CD14-positive monocyte (primary cell): ENCODE data around the gene DOCK1. TPM values are rescaled to one million over a fixed set of nuclear protein-coding genes. Genes with fewer than 3 reads are reported as not detected.

Experiments used
- DNase-seq, 3 donors: peaks; one replicate each; pipeline ENCODE4 v3.0.0-alpha.2; 2011 to 2022
- H2AFZ ChIP-seq: 2 replicates; pipeline ENCODE4 v1.6.0; 2012; ENCODE audit warnings: mild to moderate bottlenecking, low read depth, low read length, inconsistent platforms; ENCODE audit not compliant: insufficient read depth, poor library complexity, severe bottlenecking
- H3K27ac ChIP-seq, 2 donors: 1 replicate in 1 of 2; 2 replicates in 1 of 2; pipeline ENCODE4 v1.5.1; 2012 to 2013; ENCODE audit warnings: low read length in 2 of 2, control low read depth in 1 of 2, inconsistent platforms in 1 of 2, low read depth in 1 of 2, mild to moderate bottlenecking in 1 of 2
- H3K27me3 ChIP-seq, 2 donors: one replicate each; pipeline versions ENCODE4 v1.6.0 to v1.6.1; 2011 to 2013; ENCODE audit warnings: low read length in 2 of 2; ENCODE audit not compliant: control insufficient read depth in 2 of 2, insufficient read depth in 2 of 2
- H3K36me3 ChIP-seq, 2 donors: replicated peaks in 1 of 2; 1 replicate in 1 of 2; 2 replicates in 1 of 2; pipeline versions ENCODE4 v1.5.1 to v1.6.1; 2012 to 2013; ENCODE audit warnings: low read length in 2 of 2, control low read depth in 1 of 2, inconsistent platforms in 1 of 2, mild to moderate bottlenecking in 1 of 2; ENCODE audit not compliant: insufficient read depth in 2 of 2, control insufficient read depth in 1 of 2
- H3K4me1 ChIP-seq, 2 donors: 1 replicate in 1 of 2; 2 replicates in 1 of 2; pipeline versions ENCODE4 v1.5.1 to v1.6.1; 2012 to 2013; ENCODE audit warnings: low read length in 2 of 2, control low read depth in 1 of 2, inconsistent platforms in 1 of 2, mild to moderate bottlenecking in 1 of 2, moderate library complexity in 1 of 2; ENCODE audit not compliant: insufficient read depth in 2 of 2, control insufficient read depth in 1 of 2
- H3K4me2 ChIP-seq: replicated peaks from 2 replicates; pipeline ENCODE3; 2012; ENCODE audit warnings: low read length, moderate library complexity, mild to moderate bottlenecking; ENCODE audit not compliant: poor library complexity, severe bottlenecking; ENCODE audit errors: extremely low read depth
- H3K4me3 ChIP-seq, 3 experiments: fragments of 200-600 bp in 1 of 3; sonication (generic) in 1 of 3; replicated peaks in 1 of 3; 1 replicate in 2 of 3; 2 replicates in 1 of 3; pipeline ENCODE4 v1.5.1; 2011 to 2013; ENCODE audit warnings: low read length in 3 of 3, mild to moderate bottlenecking in 3 of 3, control low read depth in 2 of 3, low read depth in 2 of 3, inconsistent platforms in 1 of 3, moderate library complexity in 1 of 3
- H3K79me2 ChIP-seq: 2 replicates; pipeline ENCODE4 v1.6.0; 2012; ENCODE audit warnings: mild to moderate bottlenecking, control low read depth, inconsistent platforms, low read length, moderate library complexity; ENCODE audit not compliant: insufficient read depth
- H3K9ac ChIP-seq: 2 replicates; pipeline ENCODE4 v1.6.0; 2017; ENCODE audit warnings: low read length, mild to moderate bottlenecking; ENCODE audit not compliant: insufficient read depth, poor library complexity, severe bottlenecking
- H3K9me3 ChIP-seq, 2 donors: replicated peaks in 1 of 2; 1 replicate in 1 of 2; 2 replicates in 1 of 2; pipeline versions ENCODE4 v1.5.1 to v1.6.1; 2012 to 2013; ENCODE audit warnings: low read length in 2 of 2, control low read depth in 1 of 2; ENCODE audit not compliant: control insufficient read depth in 1 of 2, insufficient read depth in 1 of 2
- H4K20me1 ChIP-seq: 2 replicates; pipeline ENCODE4 v1.6.0; 2012; ENCODE audit warnings: mild to moderate bottlenecking, low read length, control low read depth, moderate library complexity; ENCODE audit not compliant: insufficient read depth
- H3K27ac Mint-ChIP-seq, 7 donors: one replicate each; pipeline ENCODE4 v1.8.0; 2020; ENCODE audit warnings: mild to moderate bottlenecking in 7 of 7, mixed read lengths in 7 of 7, moderate library complexity in 6 of 7, inconsistent platforms in 2 of 7
- H3K27me3 Mint-ChIP-seq, 3 donors: one replicate each; pipeline ENCODE4 v1.8.0; 2021 to 2022; ENCODE audit warnings: low read depth in 3 of 3, mild to moderate bottlenecking in 3 of 3, mixed read lengths in 3 of 3, moderate library complexity in 3 of 3, inconsistent platforms in 1 of 3
- H3K36me3 Mint-ChIP-seq, 2 donors: one replicate each; pipeline ENCODE4 v1.8.0; 2020; ENCODE audit warnings: mixed read lengths in 2 of 2, inconsistent platforms in 1 of 2, mild to moderate bottlenecking in 1 of 2
- H3K4me1 Mint-ChIP-seq: one replicate; pipeline ENCODE4 v1.8.0; 2020; ENCODE audit warnings: mild to moderate bottlenecking, mixed read lengths
- H3K4me3 Mint-ChIP-seq, 2 donors: one replicate each; pipeline ENCODE4 v1.8.0; 2020; ENCODE audit warnings: mild to moderate bottlenecking in 2 of 2, mixed read lengths in 2 of 2, moderate library complexity in 1 of 2
- H3K9me3 Mint-ChIP-seq, 7 donors: one replicate each; pipeline ENCODE4 v1.8.0; 2020 to 2022; ENCODE audit warnings: mixed read lengths in 7 of 7, mild to moderate bottlenecking in 6 of 7, moderate library complexity in 6 of 7, inconsistent platforms in 2 of 7
- CTCF ChIP-seq: fragments of 200-600 bp; IDR thresholded peaks from one replicate; pipeline ENCODE4 v1.8.0; 2022; ENCODE audit warnings: antibody characterized with exemption, mild to moderate bottlenecking
- WGBS: methylation state at CpG from one replicate; pipeline ENCODE4 v1.1.5; 2013; ENCODE audit warnings: missing lambda C conversion rate; ENCODE audit not compliant: insufficient coverage; 5-methylcytosine and 5-hydroxymethylcytosine counted together
- intact Hi-C, 2 donors: fragments of 100-400 bp; cut with micrococcal nuclease; formaldehyde crosslinking; loops; one replicate each; pipeline versions ENCODE4 v1.15.0 to v1.15.1; 2023
- polyA plus RNA-seq, 3 donors: library from polyadenylated mRNA; depleted of rRNA in 1 of 3; unstranded in 2 of 3; stranded (reverse) in 1 of 3; fragments of 300-500 nt in 2 of 3; fragments of >200 nt in 1 of 3; fragmentation: Illumina TruSeq in 2 of 3; gene quantifications; 1 replicate in 2 of 3; 2 replicates in 1 of 3; pipeline ENCODE4 v1.2.3, GENCODE V29; 2012 to 2021

The DOCK1 gene
- polyA plus RNA-seq, 3 donors = 0.31 to 0.35 TPM; not detected in 1

GRCh38 chr10:127228195-127228787 lies 323.1 kb downstream of the DOCK1 start:
- no peaks in the 10 kb centered on the region for H3K36me3 ChIP-seq
- intact Hi-C loops = no loop called here
- no peak overlapping the region for H2AFZ ChIP-seq
- no peak for DNase-seq
- no peaks in the 10 kb centered on the region for H3K9me3 ChIP-seq
- no peaks in the 10 kb centered on the region for H4K20me1 ChIP-seq
- Mint-ChIP-seq H3K4me1 (no peaks in the 10 kb centered on the region), H3K27me3 (peaks cover 0 to 2% (median 1%) of the 10 kb centered on the region in 3 donors), H3K4me3 (no peak overlapping the region), H3K9me3 (no peaks in the 10 kb centered on the region), H3K27ac (no peak overlapping the region), H3K36me3 (no peaks in the 10 kb centered on the region)
- no peaks in the 10 kb centered on the region for H3K27me3 ChIP-seq
- no peaks in the 10 kb centered on the region for H3K79me2 ChIP-seq
- WGBS = 90% methylated on average over 10 of the region's 12 CpGs
- no peaks in the 10 kb centered on the region for H3K4me1 ChIP-seq
- H3K27ac ChIP-seq = no peak overlapping the region
- H3K9ac ChIP-seq = no peak overlapping the region
- H3K4me3 ChIP-seq = no peak overlapping the region
- TF ChIP-seq CTCF = no peak
- H3K4me2 ChIP-seq = no peak overlapping the region

- H3K4me3 ChIP-seq = no peak overlapping the region
- no peaks in the 10 kb centered on the region for H3K4me1 ChIP-seq
- WGBS = no CpG with 5 or more reads among the region's 1 CpG
- intact Hi-C loops = no loop called here
- Mint-ChIP-seq H3K36me3 (no peaks in the 10 kb centered on the region), H3K4me3 (no peak overlapping the region), H3K9me3 (peaks cover 0 to 2% (median 0%) of the 10 kb centered on the region in 7 donors), H3K4me1 (no peaks in the 10 kb centered on the region), H3K27me3 (peaks cover 0 to 3% (median 2%) of the 10 kb centered on the region in 3 donors), H3K27ac (no peak overlapping the region)
- no peak overlapping the region for H2AFZ ChIP-seq
- no peaks in the 10 kb centered on the region for H3K79me2 ChIP-seq
- no peaks in the 10 kb centered on the region for H3K36me3 ChIP-seq
- no peak overlapping the region for H3K9ac ChIP-seq
- H4K20me1 ChIP-seq = no peaks in the 10 kb centered on the region
- no peak for DNase-seq
- no peaks in the 10 kb centered on the region for H3K9me3 ChIP-seq
- TF ChIP-seq CTCF = no peak
- no peak overlapping the region for H3K27ac ChIP-seq
- no peak overlapping the region for H3K4me2 ChIP-seq
- no peaks in the 10 kb centered on the region for H3K27me3 ChIP-seq
Measured at GRCh38 chr10:127234306-127234800, 329.1 kb downstream of the DOCK1 start.
